Fibroblast of lung (primary cell): ENCODE measurements around the gene ORC4.

Experiments
- EZH2 ChIP-seq: IDR thresholded peaks from 2 replicates; pipeline ENCODE4 v1.5.1; 2012; ENCODE audit warnings: low read length, control low read depth, mild to moderate bottlenecking; ENCODE audit errors: missing control alignments
- TF ChIP-seq, protein P1 (sequence below), 2 donors: IDR thresholded peaks in 1 of 2; conservative IDR thresholded peaks in 1 of 2; 1 replicate in 1 of 2; 2 replicates in 1 of 2; pipeline ENCODE4 v1.5.1; 2011 to 2012; ENCODE audit warnings: low read length in 2 of 2, control low read depth in 1 of 2, inconsistent platforms in 1 of 2, low read depth in 1 of 2, mild to moderate bottlenecking in 1 of 2

DNA sequence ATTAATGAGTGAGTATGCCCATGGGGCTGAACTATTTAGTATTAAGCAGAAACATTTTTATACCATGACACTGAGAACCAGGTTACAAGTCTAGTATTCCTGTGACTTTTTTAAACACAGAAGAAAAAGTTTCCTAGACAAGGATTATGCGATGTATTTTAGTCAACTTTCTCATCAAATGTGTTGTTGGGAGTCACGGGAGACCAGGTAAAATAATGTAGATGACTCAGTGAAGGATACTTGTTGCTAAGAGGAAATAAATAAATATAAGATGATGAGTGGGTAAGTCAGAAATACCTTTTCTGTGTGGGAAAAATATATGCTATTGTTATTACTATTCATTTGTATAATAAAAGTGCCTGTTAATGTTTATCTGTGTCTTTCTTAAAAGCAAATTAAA, 23.8 kb upstream of the ORC4 start:
- TF ChIP-seq, protein P1, sequence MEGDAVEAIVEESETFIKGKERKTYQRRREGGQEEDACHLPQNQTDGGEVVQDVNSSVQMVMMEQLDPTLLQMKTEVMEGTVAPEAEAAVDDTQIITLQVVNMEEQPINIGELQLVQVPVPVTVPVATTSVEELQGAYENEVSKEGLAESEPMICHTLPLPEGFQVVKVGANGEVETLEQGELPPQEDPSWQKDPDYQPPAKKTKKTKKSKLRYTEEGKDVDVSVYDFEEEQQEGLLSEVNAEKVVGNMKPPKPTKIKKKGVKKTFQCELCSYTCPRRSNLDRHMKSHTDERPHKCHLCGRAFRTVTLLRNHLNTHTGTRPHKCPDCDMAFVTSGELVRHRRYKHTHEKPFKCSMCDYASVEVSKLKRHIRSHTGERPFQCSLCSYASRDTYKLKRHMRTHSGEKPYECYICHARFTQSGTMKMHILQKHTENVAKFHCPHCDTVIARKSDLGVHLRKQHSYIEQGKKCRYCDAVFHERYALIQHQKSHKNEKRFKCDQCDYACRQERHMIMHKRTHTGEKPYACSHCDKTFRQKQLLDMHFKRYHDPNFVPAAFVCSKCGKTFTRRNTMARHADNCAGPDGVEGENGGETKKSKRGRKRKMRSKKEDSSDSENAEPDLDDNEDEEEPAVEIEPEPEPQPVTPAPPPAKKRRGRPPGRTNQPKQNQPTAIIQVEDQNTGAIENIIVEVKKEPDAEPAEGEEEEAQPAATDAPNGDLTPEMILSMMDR (conservative IDR thresholded peaks at IDR 0.05 in 1 of 2, IDR thresholded peaks at IDR 0.05 in 1 of 2; ENCODE audit: low read depth in 1 of 2, low read length in 2 of 2), result no peak
- TF ChIP-seq EZH2, result no peak
